Measurements from ENCODE around the gene ACOT11. TPM values are rescaled to one million over a fixed set of nuclear protein-coding genes. Genes with fewer than 3 reads are reported as not detected.

The ACOT11 gene
- total and polyA plus RNA-seq, 12 donors: 25.8 to 77.2 (median 54.7) TPM

GRCh38 chr1:54570161-54570560 lies 22.1 kb downstream of the ACOT11 start:
- H3K4me3 ChIP-seq: no peak overlapping the region
- peak overlapping the region in 8 of 10 donors; percentile 56 to 93 (median 78) for H3K27ac ChIP-seq
- intact Hi-C loops (cut with DNase I): no loop called here
- WGBS, 2 donors: 93 to 95% methylated on average over 5 of the region's 5 CpGs
- H3K36me3 ChIP-seq: no peaks in the 10 kb centered on the region
- no peaks in the 10 kb centered on the region for H3K9me3 ChIP-seq
- no peak for TF ChIP-seq CTCF (IDR thresholded peaks at IDR 0.05)
- DNase-seq (no peak), ATAC-seq (no peak)
- H3K27me3 ChIP-seq: no peaks in the 10 kb centered on the region
- H3K4me1 ChIP-seq: peaks cover 15 to 78% (median 52%) of the 10 kb centered on the region in 9 donors

GRCh38 chr1:54571326-54571725 lies 23.3 kb downstream of the ACOT11 start:
- intact Hi-C loops (cut with DNase I): no loop called here
- 57 to 70% methylated on average over 3 of the region's 3 CpGs for WGBS, 2 donors
- no peak for DNase-seq

GRCh38 chr1:54571803-54572541 lies 23.9 kb downstream of the ACOT11 start:
- TF ChIP-seq CTCF (IDR thresholded peaks at IDR 0.05): peak in 1 of 9 donors; percentile 6
- peaks cover 15 to 79% (median 55%) of the 10 kb centered on the region in 9 donors for H3K4me1 ChIP-seq
- intact Hi-C loops (cut with DNase I): no loop called here
- WGBS, 2 donors: 38 to 44% methylated on average over 8 of the region's 8 CpGs
- no peak for DNase-seq
- peak in 3 of 8 donors; percentile 18 to 31 (median 19) for ATAC-seq
- no peaks in the 10 kb centered on the region for H3K27me3 ChIP-seq
- H3K9me3 ChIP-seq: no peaks in the 10 kb centered on the region
- no peaks in the 10 kb centered on the region for H3K36me3 ChIP-seq
- H3K27ac ChIP-seq: peak overlapping the region in 9 of 10 donors; percentile 36 to 93 (median 75)
- H3K4me3 ChIP-seq: no peak overlapping the region

More at GRCh38 chr1:54571326-54571725, 23.3 kb downstream of the ACOT11 start:
- Histone ChIP-seq H3K4me1 (peaks cover 15 to 79% (median 52%) of the 10 kb centered on the region in 9 donors), H3K27me3 (no peaks in the 10 kb centered on the region), H3K9me3 (no peaks in the 10 kb centered on the region), H3K4me3 (no peak overlapping the region), H3K27ac (peak overlapping the region in 9 of 10 donors; percentile 36 to 93 (median 75)), H3K36me3 (no peaks in the 10 kb centered on the region)
- ATAC-seq: no peak
- TF ChIP-seq CTCF (IDR thresholded peaks at IDR 0.05): no peak

GRCh38 chr1:54572542-54572850 lies 24.5 kb downstream of the ACOT11 start:
- no peaks in the 10 kb centered on the region for H3K36me3 ChIP-seq
- H3K27me3 ChIP-seq: no peaks in the 10 kb centered on the region
- TF ChIP-seq CTCF (IDR thresholded peaks at IDR 0.05): peak in 1 of 9 donors; percentile 27
- no peaks in the 10 kb centered on the region for H3K9me3 ChIP-seq
- intact Hi-C loops (cut with DNase I): no loop called here
- peaks cover 15 to 85% (median 58%) of the 10 kb centered on the region in 9 donors for H3K4me1 ChIP-seq
- DNase-seq: no peak
- no peak for ATAC-seq
- no peak overlapping the region for H3K4me3 ChIP-seq
- WGBS, 2 donors: 62 to 63% methylated on average over 3 of the region's 3 CpGs
- H3K27ac ChIP-seq: peak overlapping the region in 9 of 10 donors; percentile 36 to 93 (median 73)

Measured in heart right ventricle (tissue), 16 donors.